Ureter (tissue), 1 donor: Measurements from ENCODE around the gene MCM5. TPM values are rescaled to one million over a fixed set of nuclear protein-coding genes. Genes with fewer than 3 reads are reported as not detected.
"Not testable (repeated sequence)": the region's sequence is repeated elsewhere in the genome, so short reads cannot be mapped to it uniquely, and the experiment has no call there.

ENCODE experiments used
- DNase-seq: peaks from one replicate; pipeline ENCODE4 v3.0.0-alpha.2; 2020; ENCODE audit warnings: low spot score
- total RNA-seq: library from RNA; stranded (reverse); gene quantifications from one replicate; pipeline ENCODE4 v1.2.4, GENCODE V29; 2023
- donor health status: DM: yes; HTN: yes; CAD: no.

MCM5 gene
- total RNA-seq, 1 donor from 2014 or later, result 27.9 TPM

DNA sequence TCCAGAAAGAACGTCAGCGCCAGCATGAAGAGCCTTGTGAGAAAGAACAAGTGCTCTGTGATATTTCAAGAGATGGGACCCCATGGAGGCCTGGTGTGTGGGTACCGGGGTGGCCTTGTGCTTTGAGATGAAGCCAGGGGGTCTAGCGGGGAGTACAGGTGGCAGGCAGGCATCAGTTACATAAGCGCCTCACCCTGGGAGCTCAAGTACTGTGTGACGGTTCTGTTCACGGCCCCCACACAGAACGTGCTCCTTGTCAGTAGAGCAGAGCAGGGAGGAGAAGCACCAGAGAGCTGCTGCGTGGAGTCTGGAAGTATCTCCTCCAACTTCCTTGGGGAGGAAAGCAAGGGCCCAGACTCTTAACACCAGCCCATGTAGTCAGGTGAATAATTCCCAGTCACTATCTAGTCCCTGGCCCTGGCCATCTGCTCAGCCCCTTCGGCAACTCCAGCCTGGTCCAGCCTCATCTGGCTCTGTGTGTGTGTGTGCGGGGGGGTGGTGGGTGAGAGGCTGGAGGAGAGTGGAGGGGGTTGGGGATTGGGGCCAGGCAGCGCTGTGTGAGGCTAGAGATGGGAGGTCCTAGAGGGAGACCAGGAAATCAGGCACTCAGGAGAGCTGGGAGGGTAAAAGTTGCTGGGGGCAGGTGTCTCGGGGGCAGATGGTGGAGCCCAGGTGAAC, 32.4 kb downstream of the MCM5 start:
- no peak for DNase-seq

DNA sequence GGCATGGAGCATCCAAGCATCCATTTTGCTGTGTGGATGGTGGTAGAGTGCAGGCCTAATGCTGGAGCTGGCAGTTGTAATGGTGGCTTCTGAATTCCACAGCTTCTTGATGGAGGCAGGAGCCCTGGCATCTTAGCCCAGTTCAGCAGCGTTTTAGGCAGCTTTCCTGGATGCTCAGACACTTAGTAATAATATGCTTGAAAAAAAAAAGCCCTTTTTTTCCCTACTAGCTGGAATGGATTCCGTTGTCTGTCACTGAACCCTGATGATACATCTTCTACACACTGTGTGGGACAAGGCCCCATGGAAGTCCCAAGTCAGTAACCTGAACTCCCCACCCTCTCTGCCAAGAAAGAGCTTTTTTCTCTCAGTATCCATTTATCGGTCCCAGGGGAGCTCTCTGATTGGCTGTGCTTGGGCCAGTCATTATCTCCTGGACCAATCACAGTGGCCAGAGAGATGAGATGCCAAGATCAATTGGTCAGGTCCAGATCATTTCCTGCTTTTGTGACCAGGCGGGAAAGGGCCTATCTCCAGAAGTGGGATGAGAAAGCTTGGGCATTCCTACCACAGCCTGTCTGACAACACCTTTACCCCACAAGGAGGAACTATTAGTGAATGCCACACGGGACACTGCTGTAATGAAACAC, 34.2 kb downstream of the MCM5 start:
- no peak for DNase-seq

GRCh38 chr22:35435201-35435740, 35.3 kb downstream of the MCM5 start:
- no peak for DNase-seq

GRCh38 chr22:35436421-35436820, 36.5 kb downstream of the MCM5 start:
- no peak for DNase-seq

- no peak for DNase-seq
Measured at GRCh38 chr22:35437049-35437448, 37.1 kb downstream of the MCM5 start.

DNA sequence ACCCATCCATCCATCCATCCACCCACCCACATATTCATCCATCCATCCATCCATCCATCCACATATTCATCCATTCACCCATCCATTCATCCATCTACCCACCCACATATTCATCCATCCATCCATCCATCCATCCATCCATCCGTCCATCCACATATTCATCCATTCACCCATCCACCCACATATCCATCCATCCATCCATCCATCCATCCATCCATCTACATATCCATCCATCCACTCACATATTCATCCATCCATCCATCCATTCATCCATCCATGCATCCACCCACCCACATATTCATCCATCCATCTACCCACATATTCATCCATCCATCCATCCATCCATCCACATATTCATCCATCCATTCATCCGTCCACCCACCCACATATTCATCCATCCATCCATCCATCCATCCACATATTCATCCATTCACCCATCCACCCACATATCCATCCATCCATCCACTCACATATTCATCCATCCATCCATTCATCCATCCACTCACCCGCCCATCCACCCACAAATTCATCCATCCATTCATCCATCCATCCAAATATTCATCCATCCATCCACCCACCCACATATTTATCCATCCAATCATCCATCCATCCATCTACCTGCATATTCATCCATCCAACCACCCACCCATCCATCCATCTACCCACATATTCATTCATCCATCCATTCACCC, 38.9 kb downstream of the MCM5 start:
- DNase-seq, result not testable (repeated sequence)

DNA sequence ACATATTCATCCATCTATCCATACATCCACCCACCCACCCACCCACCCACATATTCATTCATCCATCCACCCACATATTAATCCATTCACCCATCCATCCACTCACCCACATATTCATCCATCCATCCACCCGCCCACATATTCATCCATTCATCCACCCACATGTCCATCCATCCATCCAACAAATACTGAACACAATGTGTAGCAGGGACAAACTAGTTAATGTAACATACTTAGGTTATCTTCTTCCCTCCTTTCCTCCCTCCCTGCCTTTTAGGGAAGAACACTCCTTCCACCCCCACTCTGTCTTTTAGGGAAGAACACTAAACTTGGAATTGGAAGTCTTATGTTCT, 39.4 kb downstream of the MCM5 start:
- no peak for DNase-seq

DNA sequence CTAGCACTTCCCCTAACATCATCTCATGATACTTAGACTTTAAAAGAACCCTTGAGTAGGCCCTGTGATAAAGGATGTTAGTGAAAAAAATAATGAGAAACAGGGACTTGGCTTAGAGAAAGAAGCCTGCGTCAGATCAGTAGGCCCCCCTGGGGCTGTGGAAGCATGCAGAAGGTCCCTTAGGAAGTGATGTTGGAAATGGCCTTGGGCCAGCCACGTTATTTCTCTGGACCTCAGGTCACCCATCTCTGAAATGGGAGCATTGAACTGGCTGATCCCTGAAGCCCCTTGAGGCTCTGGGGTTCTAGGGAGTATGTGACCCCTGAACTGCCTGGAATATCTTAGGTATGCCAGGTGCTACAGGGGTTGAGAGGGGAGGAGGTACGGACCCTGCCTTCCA, 40.2 kb downstream of the MCM5 start:
- DNase-seq, result no peak

GRCh38 chr22:35441489-35442100, 41.7 kb downstream of the MCM5 start:
- no peak for DNase-seq

DNA sequence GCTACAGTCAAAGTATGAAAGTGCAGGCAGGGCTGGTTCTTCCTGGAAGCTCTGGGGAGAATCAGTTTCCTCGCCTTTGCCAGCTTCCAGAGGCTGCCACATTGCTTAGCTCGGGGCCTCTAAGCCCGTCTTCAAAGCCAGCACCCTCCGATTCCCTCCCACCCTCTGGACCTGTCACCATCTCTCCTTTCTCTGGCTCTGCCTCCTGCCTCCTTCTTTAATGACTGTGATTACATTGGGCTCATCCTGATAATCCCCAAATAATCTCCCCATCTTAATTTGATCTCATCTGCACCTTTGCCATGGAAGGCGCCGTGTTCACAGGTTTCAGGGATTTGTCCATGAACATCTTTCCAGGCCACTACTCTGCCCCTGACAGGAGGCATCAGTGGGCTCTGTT, 42.5 kb downstream of the MCM5 start:
- DNase-seq, result no peak

- no peak for DNase-seq
Measured at GRCh38 chr22:35443338-35443737, 43.4 kb downstream of the MCM5 start.

- no peak for DNase-seq
Measured at GRCh38 chr22:35443790-35444684, 44.1 kb downstream of the MCM5 start.

- DNase-seq, result no peak
Measured at GRCh38 chr22:35444685-35445399, 44.9 kb downstream of the MCM5 start.

- DNase-seq, result no peak
Measured at GRCh38 chr22:35445933-35446332, 46.0 kb downstream of the MCM5 start.

DNA sequence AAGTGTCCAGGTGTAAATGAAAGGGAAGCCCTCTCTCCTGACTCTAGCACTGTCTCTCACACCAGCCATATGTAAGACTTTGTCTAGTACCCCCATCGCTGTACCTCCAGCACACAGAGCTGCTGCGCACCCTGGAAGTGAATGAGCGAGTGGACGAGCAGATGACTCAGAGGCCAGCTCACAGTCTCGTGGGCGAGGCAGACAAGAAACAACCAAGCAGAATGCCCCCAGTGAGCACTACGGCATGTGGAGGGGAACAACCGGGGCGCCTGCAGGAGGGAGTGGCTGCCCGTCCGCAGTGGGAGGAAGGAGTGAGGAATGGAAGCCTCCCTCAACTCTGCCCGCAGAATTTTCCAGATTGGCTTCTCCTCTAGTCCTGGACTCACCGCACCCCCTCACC, 46.4 kb downstream of the MCM5 start:
- peak; percentile 61 for DNase-seq

- no peak for DNase-seq
Measured at GRCh38 chr22:35448523-35448922, 48.6 kb downstream of the MCM5 start.

- no peak for DNase-seq
Measured at GRCh38 chr22:35449829-35450689, 50.1 kb downstream of the MCM5 start.

DNA sequence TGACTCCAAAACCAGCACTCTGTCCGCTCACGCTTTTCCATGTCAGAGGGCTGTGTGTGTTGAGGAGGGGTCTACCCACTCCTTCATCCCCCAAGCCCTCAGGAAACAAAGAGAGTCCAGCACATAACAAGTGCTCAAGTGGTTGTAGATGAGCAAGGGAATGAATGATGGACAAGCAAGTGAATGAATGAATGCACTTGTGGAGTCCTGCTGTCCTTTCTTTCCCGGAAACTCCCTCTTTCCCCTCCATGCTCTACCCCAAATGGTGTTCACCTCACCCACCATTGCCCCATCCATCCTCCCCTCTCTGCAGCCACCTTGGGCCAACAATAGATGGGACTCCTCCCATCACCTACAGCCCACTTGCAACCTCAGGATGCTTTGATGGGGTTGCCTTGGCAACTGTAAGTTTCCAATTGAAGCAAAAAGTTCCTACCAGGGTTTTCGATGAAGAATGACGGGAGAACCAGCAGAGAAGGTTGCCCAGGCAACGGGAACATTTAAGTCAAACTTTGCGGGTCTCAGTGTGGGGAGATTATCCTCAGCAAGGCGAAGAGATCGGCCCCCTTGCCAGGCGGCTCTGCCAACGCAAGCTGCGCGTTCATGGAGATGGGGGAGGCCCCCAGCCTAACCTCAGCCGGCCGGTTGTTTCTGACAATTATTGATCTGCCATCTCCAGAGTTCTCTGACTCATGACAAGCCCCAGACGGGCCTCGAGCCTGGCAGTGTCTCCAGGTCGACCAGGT, 51.1 kb downstream of the MCM5 start:
- DNase-seq, result no peak

GRCh38 chr22:35451592-35451991, 51.7 kb downstream of the MCM5 start:
- DNase-seq, result no peak
